H1 (cell line): ENCODE results near the gene CIT. TPM values are rescaled to one million over a fixed set of nuclear protein-coding genes. Genes with fewer than 3 reads are reported as not detected.

Source experiments
- CTCF ChIA-PET: fragments of 300-600 bp; sonication (Branson Sonifier 250); formaldehyde crosslinking; loops from one replicate; lab custom pipeline; 2021; ENCODE audit not compliant: partially characterized antibody; lab: Charles Lee
- POLR2A ChIA-PET: fragments of 300-600 bp; sonication (Branson Sonifier 250); formaldehyde crosslinking; loops from one replicate; lab custom pipeline; 2021; ENCODE audit warnings: inconsistent platforms; ENCODE audit not compliant: partially characterized antibody; lab: Charles Lee
- DNase-seq, 2 experiments: peaks; one replicate each; pipeline versions ENCODE4 v3.0.0 to v3.0.0-alpha.2; 2010 to 2022; ENCODE audit warnings: low spot score in 2 of 2, low read depth in 1 of 2, mixed read lengths in 1 of 2
- FAIRE-seq: peaks from 2 replicates; lab custom pipeline; 2011; peaks lifted over from hg19 to GRCh38; lab: Jason Lieb, UNC
- H2AFZ ChIP-seq: 2 replicates; pipeline ENCODE4 v1.8.1; 2012; ENCODE audit warnings: low read length, inconsistent platforms
- H2AK5ac ChIP-seq: 2 replicates; pipeline ENCODE4 v1.6.1; 2013; ENCODE audit warnings: low read depth, low read length
- H2BK120ac ChIP-seq: replicated peaks from 2 replicates; pipeline ENCODE3; 2013; ENCODE audit warnings: low read depth, low read length, inconsistent platforms
- H2BK12ac ChIP-seq: 2 replicates; pipeline ENCODE4 v1.6.1; 2013; ENCODE audit warnings: low read depth, low read length
- H2BK15ac ChIP-seq: 2 replicates; pipeline ENCODE4 v1.6.1; 2013; ENCODE audit warnings: low read length
- H2BK20ac ChIP-seq: 2 replicates; pipeline ENCODE4 v1.6.1; 2013; ENCODE audit warnings: low read length
- H2BK5ac ChIP-seq: 2 replicates; pipeline ENCODE4 v1.6.1; 2013; ENCODE audit warnings: low read depth, low read length
- H3K14ac ChIP-seq: 2 replicates; pipeline ENCODE4 v1.6.1; 2013; ENCODE audit warnings: inconsistent platforms; ENCODE audit not compliant: insufficient read length
- H3K18ac ChIP-seq: 2 replicates; pipeline ENCODE4 v1.6.1; 2013; ENCODE audit warnings: low read length; ENCODE audit errors: extremely low read depth
- H3K23ac ChIP-seq: 2 replicates; pipeline ENCODE4 v1.6.1; 2013; ENCODE audit warnings: inconsistent platforms; ENCODE audit not compliant: insufficient read length
- H3K23me2 ChIP-seq: 2 replicates; pipeline ENCODE4 v1.6.1; 2013; ENCODE audit warnings: low read depth, low read length
- H3K27ac ChIP-seq: 2 replicates; pipeline ENCODE4 v1.6.1; 2011; ENCODE audit warnings: low read depth, low read length, inconsistent platforms
- H3K27me3 ChIP-seq, 4 experiments: replicated peaks in 1 of 4; 1 replicate in 1 of 4; 2 replicates in 3 of 4; pipeline versions ENCODE4 v1.6.1 to v1.8.1; 2011 to 2013; ENCODE audit warnings: low read length in 3 of 4, mild to moderate bottlenecking in 3 of 4, inconsistent platforms in 2 of 4, mixed read lengths in 2 of 4, moderate library complexity in 1 of 4; ENCODE audit not compliant: control insufficient read depth in 3 of 4, insufficient read depth in 3 of 4; ENCODE audit errors: extremely low read depth in 1 of 4
- H3K36me3 ChIP-seq, 4 experiments: 2 replicates each; pipeline versions ENCODE4 v1.6.1 to v1.8.1; 2011 to 2013; ENCODE audit warnings: mild to moderate bottlenecking in 4 of 4, low read length in 3 of 4, moderate library complexity in 2 of 4, control low read depth in 1 of 4, inconsistent platforms in 1 of 4; ENCODE audit not compliant: insufficient read depth in 4 of 4, control insufficient read depth in 2 of 4
- H3K4ac ChIP-seq: replicated peaks from 2 replicates; pipeline ENCODE3; 2013; ENCODE audit warnings: low read length, low read depth, mixed read lengths, inconsistent platforms; ENCODE audit not compliant: insufficient read length
- H3K4me1 ChIP-seq, 4 experiments: replicated peaks in 1 of 4; 1 replicate in 1 of 4; 2 replicates in 3 of 4; pipeline versions ENCODE4 v1.6.1 to v1.8.1; 2011 to 2013; ENCODE audit warnings: low read length in 3 of 4, inconsistent platforms in 2 of 4, mixed read lengths in 1 of 4; ENCODE audit not compliant: insufficient read depth in 4 of 4, control insufficient read depth in 3 of 4
- H3K4me2 ChIP-seq, 2 experiments: 2 replicates each; pipeline versions ENCODE4 v1.6.1 to v1.8.1; 2011 to 2013; ENCODE audit warnings: low read depth in 2 of 2, low read length in 2 of 2, control low read depth in 1 of 2, inconsistent platforms in 1 of 2, mild to moderate bottlenecking in 1 of 2; ENCODE audit not compliant: insufficient read depth in 1 of 2
- H3K4me3 ChIP-seq, 4 experiments: fragments of 200-600, 300-600 bp in 1 of 4; sonication (generic), shearing (Covaris generic), sonication (Bioruptor Twin) in 1 of 4; 2 replicates each; pipeline versions ENCODE4 v1.5.1 to v1.8.1; 2011 to 2016; ENCODE audit warnings: low read length in 4 of 4, low read depth in 3 of 4, control low read depth in 2 of 4, inconsistent platforms in 2 of 4, mild to moderate bottlenecking in 2 of 4, mixed read lengths in 1 of 4, moderate library complexity in 1 of 4; ENCODE audit not compliant: insufficient read depth in 2 of 4; ENCODE audit errors: extremely low read depth in 1 of 4
- H3K56ac ChIP-seq: replicated peaks from 2 replicates; pipeline ENCODE3; 2013; ENCODE audit warnings: low read depth, mild to moderate bottlenecking, mixed read lengths, low read length, inconsistent platforms; ENCODE audit not compliant: insufficient read length
- H3K79me1 ChIP-seq: 2 replicates; pipeline ENCODE4 v1.6.1; 2013; ENCODE audit warnings: low read depth, low read length, control low read depth
- H3K79me2 ChIP-seq, 2 experiments: 2 replicates each; pipeline versions ENCODE4 v1.6.1 to v1.8.1; 2012 to 2013; ENCODE audit warnings: low read length in 2 of 2, mild to moderate bottlenecking in 2 of 2, inconsistent platforms in 1 of 2; ENCODE audit not compliant: insufficient read depth in 2 of 2, control insufficient read depth in 1 of 2
- H3K9ac ChIP-seq, 4 experiments: replicated peaks in 1 of 4; 1 replicate in 1 of 4; 2 replicates in 3 of 4; pipeline versions ENCODE4 v1.6.1 to v1.8.1; 2011 to 2013; ENCODE audit warnings: low read depth in 3 of 4, low read length in 3 of 4, control low read depth in 2 of 4, mild to moderate bottlenecking in 2 of 4, moderate library complexity in 2 of 4, inconsistent platforms in 1 of 4; ENCODE audit errors: extremely low read depth in 1 of 4
- H3K9me3 ChIP-seq, 2 experiments: 2 replicates each; pipeline versions ENCODE4 v1.6.1 to v1.8.1; 2012 to 2013; ENCODE audit warnings: mild to moderate bottlenecking in 2 of 2, moderate library complexity in 2 of 2, control low read depth in 1 of 2, inconsistent platforms in 1 of 2, low read depth in 1 of 2, low read length in 1 of 2, mixed read lengths in 1 of 2; ENCODE audit not compliant: insufficient read depth in 2 of 2
- H4K20me1 ChIP-seq, 2 experiments: replicated peaks in 1 of 2; 2 replicates each; pipeline versions ENCODE3 to v1.8.1; 2011 to 2013; ENCODE audit warnings: inconsistent platforms in 2 of 2, low read length in 2 of 2, mild to moderate bottlenecking in 1 of 2; ENCODE audit not compliant: insufficient read depth in 2 of 2, control insufficient read depth in 1 of 2
- H4K5ac ChIP-seq: 2 replicates; pipeline ENCODE4 v1.6.1; 2013; ENCODE audit warnings: low read length, low read depth, mixed read lengths, inconsistent platforms; ENCODE audit not compliant: insufficient read length
- H4K8ac ChIP-seq: 2 replicates; pipeline ENCODE4 v1.8.0; 2013; ENCODE audit warnings: mild to moderate bottlenecking, moderate library complexity, low read length, inconsistent platforms; ENCODE audit not compliant: insufficient read depth; ENCODE audit errors: extremely low read depth
- H4K91ac ChIP-seq: replicated peaks from 2 replicates; pipeline ENCODE3; 2013; ENCODE audit warnings: low read length, mixed read lengths, inconsistent platforms; ENCODE audit not compliant: insufficient read length
- BCL11A ChIP-seq, 2 experiments: IDR thresholded peaks; one replicate each; pipeline ENCODE4 v1.6.1; 2011; ENCODE audit warnings: low read depth in 2 of 2, low read length in 2 of 2, mild to moderate bottlenecking in 2 of 2
- CBX5 ChIP-seq: fragments of 300-800, 300-1000 bp; sonication (generic); IDR thresholded peaks from 2 replicates; pipeline ENCODE4 v1.7.1; 2016; ENCODE audit warnings: antibody characterized with exemption, low read length, low read depth
- CEBPB ChIP-seq: IDR thresholded peaks from 2 replicates; pipeline ENCODE4 v1.6.1; 2012; ENCODE audit warnings: low read depth, low read length
- CHD1 ChIP-seq: IDR thresholded peaks from 2 replicates; pipeline ENCODE4 v1.6.1; 2012; ENCODE audit warnings: low read depth, low read length, improper control_type of control experiment
- CTBP2 ChIP-seq: IDR thresholded peaks from 2 replicates; pipeline ENCODE4 v1.7.0; 2011; ENCODE audit warnings: borderline replicate concordance, mild to moderate bottlenecking, moderate library complexity, mixed read lengths, low read length; ENCODE audit not compliant: insufficient read depth, insufficient read length
- EP300 ChIP-seq, 2 experiments: IDR thresholded peaks; 1 replicate in 1 of 2; 2 replicates in 1 of 2; pipeline ENCODE4 v1.6.1; 2011 to 2012; ENCODE audit warnings: low read depth in 2 of 2, low read length in 2 of 2, mild to moderate bottlenecking in 2 of 2, borderline replicate concordance in 1 of 2, inconsistent platforms in 1 of 2, moderate library complexity in 1 of 2
- FOSL1 ChIP-seq: IDR thresholded peaks from 2 replicates; pipeline ENCODE4 v1.6.1; 2011; ENCODE audit warnings: mild to moderate bottlenecking, low read depth, low read length, moderate library complexity; ENCODE audit not compliant: insufficient read depth
- HDAC6 ChIP-seq: IDR thresholded peaks from one replicate; pipeline ENCODE4 v1.7.1; 2012; ENCODE audit warnings: low read depth, mild to moderate bottlenecking, inconsistent platforms, low read length, moderate library complexity
- MAFK ChIP-seq: IDR thresholded peaks from 2 replicates; pipeline ENCODE4 v1.6.1; 2012; ENCODE audit warnings: low read depth, mild to moderate bottlenecking, improper control_type of control experiment, low read length
- RNF2 ChIP-seq: fragments of 200-900, 300-1000 bp; sonication (generic); IDR thresholded peaks from 2 replicates; pipeline ENCODE4 v1.7.1; 2016; ENCODE audit warnings: borderline replicate concordance, low read depth, mild to moderate bottlenecking, antibody characterized with exemption, low read length; ENCODE audit not compliant: poor library complexity, severe bottlenecking; ENCODE audit errors: missing control alignments
- SIX5 ChIP-seq: IDR thresholded peaks from 2 replicates; pipeline ENCODE4 v1.6.1; 2011; ENCODE audit warnings: mild to moderate bottlenecking, low read depth, low read length
- SP1 ChIP-seq: IDR thresholded peaks from 2 replicates; pipeline ENCODE4 v1.6.1; 2011; ENCODE audit warnings: low read depth, low read length
- SRF ChIP-seq: IDR thresholded peaks from 2 replicates; pipeline ENCODE4 v1.6.1; 2011; ENCODE audit warnings: mild to moderate bottlenecking, low read depth, low read length, moderate library complexity
- TBP ChIP-seq: IDR thresholded peaks from 2 replicates; pipeline ENCODE4 v1.6.1; 2011; ENCODE audit warnings: low read depth, low read length, improper control_type of control experiment
- TEAD4 ChIP-seq: IDR thresholded peaks from 2 replicates; pipeline ENCODE4 v1.6.1; 2012; ENCODE audit warnings: low read depth, low read length, inconsistent platforms, mixed read lengths
- WGBS, 2 experiments: shearing (Covaris generic) in 1 of 2; methylation state at CpG; one replicate each; pipeline versions ENCODE4 v1.1.6 to v1.1.7; 2013 to 2015; ENCODE audit warnings: low lambda C conversion rate in 2 of 2, mixed read lengths in 2 of 2, inconsistent platforms in 1 of 2, low coverage in 1 of 2, missing lambda C conversion rate in 1 of 2; ENCODE audit not compliant: insufficient replicate concordance in 2 of 2, insufficient coverage in 1 of 2, insufficient read length in 1 of 2; ENCODE audit errors: extremely low coverage in 1 of 2, missing lambda C conversion rate in 1 of 2; 5-methylcytosine and 5-hydroxymethylcytosine counted together
- polyA plus RNA-seq, 7 experiments: library from polyadenylated mRNA; depleted of rRNA in 3 of 7; stranded (reverse) in 5 of 7; unstranded in 2 of 7; fragments of >200 nt in 5 of 7; fragments of 200-250 nt in 2 of 7; gene quantifications; 1 replicate in 5 of 7; 2 replicates in 1 of 7; 4 replicates in 1 of 7; pipeline versions ENCODE4 v1.2.1 to v1.2.3, GENCODE V29; 2011 to 2013; ENCODE audit warnings: missing spikeins in 2 of 7, mixed read lengths in 2 of 7
- total RNA-seq: library from RNA; stranded (reverse); fragmentation: NEBNext Ultra II Directional; extraction: Animal tissue kit (Norgen Biotek cat#: 25700); gene quantifications from 2 replicates; pipeline ENCODE4 v1.2.1, GENCODE V29; 2021

The CIT gene
- total and polyA plus RNA-seq, 2 of the 8 experiments (the other 6 are each of a cell fraction or from before 2014, with no cell fraction given) = 17.1 to 60.9 TPM

DNA sequence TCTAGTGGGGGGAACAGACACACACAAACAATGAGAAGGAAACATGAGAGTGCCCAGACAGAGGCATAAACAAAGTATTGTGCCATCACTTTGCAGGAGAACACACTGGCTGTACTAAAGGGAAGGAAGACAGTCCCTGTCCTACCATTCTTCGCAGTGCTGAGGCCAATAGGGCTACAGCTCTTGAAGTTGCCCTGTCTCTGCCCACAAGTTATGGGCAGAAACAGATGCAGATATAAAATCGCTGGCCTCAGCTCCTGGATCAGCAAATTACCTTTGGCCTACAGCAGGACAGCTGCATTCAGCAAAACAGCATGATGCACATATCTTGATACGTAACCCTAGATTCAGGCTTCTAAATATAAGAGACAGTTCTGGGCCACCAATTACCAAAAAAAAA is 232.2 kb downstream of the CIT start:
- 88% methylated on average over 3 of the region's 3 CpGs; no CpG with 5 or more reads in 1 of the 2 experiments for WGBS, 2 experiments
- H2BK15ac ChIP-seq = no peak overlapping the region
- CTCF ChIA-PET = interaction anchor here (0.7 to 4.4 kb wide), 6 partner anchors 10 to 727 kb away, joined by 4 to 19 read pairs (median 14); no protein-coding TSS in a partner anchor
- TF ChIP-seq RNF2 = no peak
- TF ChIP-seq SRF = no peak
- no peak for TF ChIP-seq EP300 (IDR thresholded peaks at IDR 0.05; ENCODE audit: borderline replicate concordance in 1 of 2, low read depth in 2 of 2, low read length in 2 of 2)
- no peak for TF ChIP-seq CTBP2
- no peak for TF ChIP-seq TEAD4
- no peak for TF ChIP-seq CEBPB
- no peak for TF ChIP-seq HDAC6
- TF ChIP-seq SIX5 = no peak
- TF ChIP-seq CBX5 = no peak
- no peak for TF ChIP-seq BCL11A (IDR thresholded peaks at IDR 0.05; ENCODE audit: low read depth in 2 of 2, low read length in 2 of 2)
- TF ChIP-seq TBP = no peak
- no peak for TF ChIP-seq SP1
- no peak for TF ChIP-seq CHD1
- no peak for TF ChIP-seq FOSL1
- no peak for TF ChIP-seq MAFK

More for the DNA sequence above, 232.2 kb downstream of the CIT start:
- H3K23ac ChIP-seq = no peak overlapping the region
- no peaks in the 10 kb centered on the region for H3K27me3 ChIP-seq
- no peaks in the 10 kb centered on the region for H4K20me1 ChIP-seq
- H3K79me1 ChIP-seq = no peaks in the 10 kb centered on the region
- H4K5ac ChIP-seq = no peak overlapping the region
- no peak overlapping the region for H3K4me2 ChIP-seq
- FAIRE-seq (no peak), DNase-seq (no peak)
- no peak overlapping the region for H2AFZ ChIP-seq
- H3K9me3 ChIP-seq = no peaks in the 10 kb centered on the region
- no peak overlapping the region for H3K56ac ChIP-seq
- H4K91ac ChIP-seq = no peak overlapping the region
- H3K23me2 ChIP-seq = no peaks in the 10 kb centered on the region
- H3K4me1 ChIP-seq = no peaks in the 10 kb centered on the region
- no peak overlapping the region for H3K14ac ChIP-seq
- H2BK120ac ChIP-seq = no peak overlapping the region
- H2BK12ac ChIP-seq = no peak overlapping the region
- H4K8ac ChIP-seq = no peak overlapping the region
- H2BK20ac ChIP-seq = no peak overlapping the region
- H3K18ac ChIP-seq = no peak overlapping the region
- H3K36me3 ChIP-seq = no peaks in the 10 kb centered on the region
- no peak overlapping the region for H2BK5ac ChIP-seq
- POLR2A ChIA-PET = interaction anchor here (1.2 kb wide), 1 partner anchor 50 kb away, joined by 3 read pairs; no protein-coding TSS in a partner anchor
- H2AK5ac ChIP-seq = no peak overlapping the region
- H3K4me3 ChIP-seq = no peak overlapping the region
- no peak overlapping the region for H3K9ac ChIP-seq
- no peak overlapping the region for H3K27ac ChIP-seq
- no peak overlapping the region for H3K4ac ChIP-seq
- no peaks in the 10 kb centered on the region for H3K79me2 ChIP-seq
